A673 (cell line): ENCODE data around the gene ADAMTSL1. TPM values are rescaled to one million over a fixed set of nuclear protein-coding genes. Genes with fewer than 3 reads are reported as not detected.

ENCODE experiments used
- BruUV-seq: library from RNA; stranded (reverse); fragments of 400-500 nt; replicated peaks from 2 replicates; lab custom pipeline; 2021; lab: Mats Ljungman, UMichigan
- CTCF ChIA-PET: fragments of 300-600 bp; sonication (Branson Sonifier 250); formaldehyde crosslinking; loops from one replicate; lab custom pipeline; 2022; ENCODE audit warnings: antibody characterized with exemption; lab: Charles Lee
- POLR2A ChIA-PET: fragments of 300-600 bp; sonication (Branson Sonifier 250); formaldehyde crosslinking; loops from one replicate; lab custom pipeline; 2022; ENCODE audit warnings: antibody characterized with exemption; ENCODE audit not compliant: low non-redundant PET; lab: Charles Lee
- DNase-seq: peaks from one replicate; pipeline ENCODE4 v3.0.0-alpha.2; 2015; ENCODE audit warnings: low spot score
- H3K27ac ChIP-seq: fragments of 200-600 bp; sonication (generic); 2 replicates; pipeline ENCODE4 v1.5.1; 2016; ENCODE audit warnings: mixed run types, low read depth, mild to moderate bottlenecking, mixed read lengths, antibody characterized with exemption, low read length; ENCODE audit not compliant: poor library complexity, severe bottlenecking
- H3K27me3 ChIP-seq: fragments of 200-600 bp; sonication (generic); replicated peaks from 2 replicates; pipeline ENCODE4 v1.6.1; 2017; ENCODE audit warnings: mixed run types, low read depth, mild to moderate bottlenecking, mixed read lengths, antibody characterized with exemption, low read length; ENCODE audit not compliant: insufficient read depth, poor library complexity
- H3K36me3 ChIP-seq: fragments of 200-600 bp; sonication (generic); 2 replicates; pipeline ENCODE4 v1.6.1; 2016; ENCODE audit warnings: mixed run types, mild to moderate bottlenecking, mixed read lengths, antibody characterized with exemption, low read length; ENCODE audit not compliant: insufficient read depth, poor library complexity, severe bottlenecking
- H3K4me1 ChIP-seq: fragments of 200-600 bp; sonication (generic); 2 replicates; pipeline ENCODE4 v1.6.1; 2017; ENCODE audit warnings: mixed run types, mild to moderate bottlenecking, mixed read lengths, antibody characterized with exemption, low read length; ENCODE audit not compliant: insufficient read depth, poor library complexity, severe bottlenecking
- H3K4me3 ChIP-seq: fragments of 200-600 bp; sonication (generic); 2 replicates; pipeline ENCODE4 v1.5.1; 2016; ENCODE audit warnings: low read depth, mixed run types, mild to moderate bottlenecking, mixed read lengths, low read length; ENCODE audit not compliant: poor library complexity, severe bottlenecking
- H3K9me3 ChIP-seq: fragments of 200-600 bp; sonication (generic); 2 replicates; pipeline ENCODE4 v1.6.1; 2016; ENCODE audit warnings: mixed run types, low read depth, mild to moderate bottlenecking, mixed read lengths, antibody characterized with exemption, low read length; ENCODE audit not compliant: poor library complexity, severe bottlenecking
- EZH2 ChIP-seq: fragments of 200-600 bp; sonication (generic); IDR thresholded peaks from 2 replicates; pipeline ENCODE4 v1.6.1; 2017; ENCODE audit warnings: borderline replicate concordance, low read depth, mild to moderate bottlenecking, mixed read lengths, antibody characterized with exemption, low read length; ENCODE audit not compliant: poor library complexity, severe bottlenecking
- intact Hi-C: fragments of 100-400 bp; cut with micrococcal nuclease; formaldehyde crosslinking; loops from one replicate; pipeline ENCODE4 v1.10.0; 2022; ENCODE audit not compliant: unreplicated experiment
- total RNA-seq: library from RNA; stranded (reverse); gene quantifications from 2 replicates; pipeline ENCODE4 v1.2.3, GENCODE V29; 2021
- TF ChIP-seq, protein P1 (sequence below): fragments of 300-800, 200-600 bp; sonication (generic); conservative IDR thresholded peaks from 2 replicates; pipeline ENCODE4 v1.5.1; 2017; ENCODE audit warnings: low read depth, mild to moderate bottlenecking, antibody characterized with exemption, low read length, moderate library complexity, mixed read lengths

Gene ADAMTSL1
- total RNA-seq, 1 experiment from 2014 or later = not detected

DNA sequence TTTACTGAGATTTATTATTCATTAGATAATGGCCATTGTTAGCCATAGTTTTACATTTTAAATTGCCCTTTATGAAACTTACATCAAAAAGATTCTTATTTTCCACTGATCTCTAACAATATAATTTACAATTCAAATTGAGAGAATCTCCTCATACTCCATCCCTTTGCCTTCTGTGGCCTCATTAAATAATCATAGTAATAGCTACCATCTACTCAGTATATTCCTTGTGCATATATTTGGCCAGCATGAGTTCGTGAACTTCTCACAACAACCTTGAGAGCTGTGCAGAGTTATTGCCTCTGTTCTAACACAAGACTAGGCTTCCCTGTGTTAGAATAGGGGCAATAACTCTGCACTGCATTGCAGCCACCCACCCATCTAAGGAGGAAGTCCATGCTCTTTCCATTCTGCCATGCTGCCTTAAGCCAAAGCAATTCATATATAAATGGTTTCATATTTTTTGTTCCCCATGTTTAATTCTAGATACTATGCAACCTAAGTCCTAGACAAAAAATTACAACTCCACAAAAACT is 99.1 kb downstream of the ADAMTSL1 start:
- Histone ChIP-seq H3K27me3 (no peaks in the 10 kb centered on the region), H3K36me3 (no peaks in the 10 kb centered on the region), H3K27ac (no peak overlapping the region), H3K4me3 (no peak overlapping the region), H3K9me3 (no peaks in the 10 kb centered on the region), H3K4me1 (no peaks in the 10 kb centered on the region)
- DNase-seq = no peak
- TF ChIP-seq, protein P1, sequence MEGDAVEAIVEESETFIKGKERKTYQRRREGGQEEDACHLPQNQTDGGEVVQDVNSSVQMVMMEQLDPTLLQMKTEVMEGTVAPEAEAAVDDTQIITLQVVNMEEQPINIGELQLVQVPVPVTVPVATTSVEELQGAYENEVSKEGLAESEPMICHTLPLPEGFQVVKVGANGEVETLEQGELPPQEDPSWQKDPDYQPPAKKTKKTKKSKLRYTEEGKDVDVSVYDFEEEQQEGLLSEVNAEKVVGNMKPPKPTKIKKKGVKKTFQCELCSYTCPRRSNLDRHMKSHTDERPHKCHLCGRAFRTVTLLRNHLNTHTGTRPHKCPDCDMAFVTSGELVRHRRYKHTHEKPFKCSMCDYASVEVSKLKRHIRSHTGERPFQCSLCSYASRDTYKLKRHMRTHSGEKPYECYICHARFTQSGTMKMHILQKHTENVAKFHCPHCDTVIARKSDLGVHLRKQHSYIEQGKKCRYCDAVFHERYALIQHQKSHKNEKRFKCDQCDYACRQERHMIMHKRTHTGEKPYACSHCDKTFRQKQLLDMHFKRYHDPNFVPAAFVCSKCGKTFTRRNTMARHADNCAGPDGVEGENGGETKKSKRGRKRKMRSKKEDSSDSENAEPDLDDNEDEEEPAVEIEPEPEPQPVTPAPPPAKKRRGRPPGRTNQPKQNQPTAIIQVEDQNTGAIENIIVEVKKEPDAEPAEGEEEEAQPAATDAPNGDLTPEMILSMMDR = no peak
- no peak for TF ChIP-seq EZH2
- ChIA-PET CTCF (no interaction called here), POLR2A (no interaction called here)
- intact Hi-C loops = no loop called here
- BruUV-seq = no TSS peak

DNA sequence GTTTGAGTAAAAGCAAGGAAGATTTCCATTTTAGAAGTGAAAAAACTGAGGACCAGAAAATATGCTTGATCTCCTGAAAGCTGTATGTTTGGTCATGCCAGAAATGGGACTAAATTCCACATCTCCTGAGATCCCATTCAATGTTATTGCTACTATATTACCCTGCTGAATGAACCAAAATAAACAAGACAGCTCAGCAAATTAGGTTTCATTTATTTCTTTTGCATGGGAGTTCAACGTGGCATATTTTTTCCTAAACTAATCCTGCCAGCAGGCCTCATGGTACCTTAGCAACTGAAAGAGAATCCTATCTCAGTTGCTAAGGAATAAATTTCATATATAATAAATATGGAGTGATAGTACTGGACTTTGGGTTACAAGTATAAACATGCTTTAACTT is 101.7 kb downstream of the ADAMTSL1 start:
- Histone ChIP-seq H3K27me3 (no peaks in the 10 kb centered on the region), H3K4me1 (no peaks in the 10 kb centered on the region), H3K9me3 (no peaks in the 10 kb centered on the region), H3K36me3 (no peaks in the 10 kb centered on the region), H3K27ac (no peak overlapping the region), H3K4me3 (no peak overlapping the region)
- intact Hi-C loops = no loop called here
- CTCF ChIA-PET = no interaction called here
- TF ChIP-seq EZH2 = no peak
- TF ChIP-seq, protein P1 = no peak
- POLR2A ChIA-PET = no interaction called here
- no peak for DNase-seq
- no TSS peak for BruUV-seq

DNA sequence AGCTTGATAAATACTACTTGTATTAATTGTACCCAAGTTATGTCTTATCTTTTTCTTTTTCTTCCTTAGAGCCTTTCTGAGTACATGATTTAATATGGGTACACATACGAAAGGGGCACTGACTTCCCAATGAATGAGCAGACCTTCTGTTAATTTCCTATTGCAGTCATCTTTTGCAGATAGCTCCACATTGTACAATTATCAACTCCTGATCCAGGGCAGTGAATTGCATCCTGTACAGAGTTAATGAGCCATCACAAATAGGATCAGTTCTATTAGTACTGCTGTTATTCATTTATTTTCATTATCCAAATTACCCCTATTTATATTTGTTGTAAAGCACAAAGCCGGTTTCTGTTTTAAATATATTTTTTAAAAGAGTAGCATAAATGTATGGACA is 105.6 kb downstream of the ADAMTSL1 start:
- ChIA-PET POLR2A (no interaction called here), CTCF (no interaction called here)
- no peak for TF ChIP-seq EZH2
- TF ChIP-seq, protein P1 = no peak
- Histone ChIP-seq H3K27ac (no peak overlapping the region), H3K4me3 (no peak overlapping the region), H3K36me3 (no peaks in the 10 kb centered on the region), H3K9me3 (no peaks in the 10 kb centered on the region), H3K27me3 (no peaks in the 10 kb centered on the region), H3K4me1 (no peaks in the 10 kb centered on the region)
- BruUV-seq = no TSS peak
- no peak for DNase-seq
- intact Hi-C loops = no loop called here
